GM23338 (cell line): ENCODE measurements around the gene EIF4E3. TPM values are rescaled to one million over a fixed set of nuclear protein-coding genes. Genes with fewer than 3 reads are reported as not detected.

Experiments
- ATAC-seq: fragments of 200-7000 bp; cut with Tn5 transposase; 3 replicates; pipeline ENCODE4 v1.9.1; 2020
- DNase-seq: peaks from one replicate; pipeline ENCODE4 v3.0.0-alpha.2; 2015; ENCODE audit warnings: low spot score
- H2AFZ ChIP-seq: fragments of 200-600 bp; sonication (generic); 2 replicates; pipeline ENCODE4 v1.8.0; 2016; ENCODE audit warnings: antibody characterized with exemption, mild to moderate bottlenecking, moderate library complexity
- H3F3A ChIP-seq: fragments of 200-600 bp; sonication (generic); replicated peaks from 2 replicates; pipeline ENCODE4 v1.8.0; 2017; ENCODE audit warnings: antibody characterized with exemption, mixed run types, low read depth
- H3K27ac ChIP-seq: fragments of 200-600 bp; sonication (generic); 2 replicates; pipeline ENCODE4 v1.6.1; 2016; ENCODE audit warnings: low read depth
- H3K27me3 ChIP-seq: fragments of 200-600 bp; sonication (generic); 2 replicates; pipeline ENCODE4 v1.8.0; 2016; ENCODE audit warnings: mild to moderate bottlenecking, mixed run types, moderate library complexity; ENCODE audit not compliant: insufficient read depth
- H3K36me3 ChIP-seq: fragments of 200-600 bp; sonication (generic); 2 replicates; pipeline ENCODE4 v1.8.0; 2016; ENCODE audit warnings: mild to moderate bottlenecking; ENCODE audit not compliant: insufficient read depth
- H3K4me1 ChIP-seq: fragments of 200-600 bp; sonication (generic); 2 replicates; pipeline ENCODE4 v1.8.0; 2016; ENCODE audit warnings: mild to moderate bottlenecking, moderate library complexity; ENCODE audit not compliant: insufficient read depth
- H3K4me2 ChIP-seq: fragments of 200-600 bp; sonication (generic); 2 replicates; pipeline ENCODE4 v1.7.1; 2017; ENCODE audit warnings: mixed run types
- H3K4me3 ChIP-seq: fragments of 200-600 bp; sonication (generic); 2 replicates; pipeline ENCODE4 v1.6.1; 2016; ENCODE audit warnings: mixed run types
- H3K79me2 ChIP-seq: fragments of 200-600 bp; sonication (generic); replicated peaks from 2 replicates; pipeline ENCODE4 v1.8.0; 2017; ENCODE audit warnings: mild to moderate bottlenecking; ENCODE audit not compliant: insufficient read depth
- H3K9me2 ChIP-seq: fragments of 200-600 bp; sonication (generic); 2 replicates; pipeline ENCODE4 v1.8.0; 2017; ENCODE audit not compliant: insufficient read depth
- H4K20me1 ChIP-seq: fragments of 200-600 bp; sonication (generic); replicated peaks from 2 replicates; pipeline ENCODE4 v1.8.0; 2017; ENCODE audit warnings: mild to moderate bottlenecking; ENCODE audit not compliant: insufficient read depth
- H3K27ac Mint-ChIP-seq: 2 replicates; pipeline ENCODE4 v1.8.0; 2020; ENCODE audit warnings: inconsistent platforms, mild to moderate bottlenecking, moderate library complexity, mixed read lengths
- H3K27me3 Mint-ChIP-seq: 3 replicates; pipeline ENCODE4 v1.8.0; 2022; ENCODE audit warnings: low read depth, mild to moderate bottlenecking, moderate library complexity, mixed read lengths, inconsistent platforms; ENCODE audit not compliant: insufficient read depth, poor library complexity
- H3K36me3 Mint-ChIP-seq: 3 replicates; pipeline ENCODE4 v1.8.0; 2021; ENCODE audit warnings: low read depth, mild to moderate bottlenecking, inconsistent platforms, moderate library complexity, mixed read lengths
- H3K4me1 Mint-ChIP-seq: 3 replicates; pipeline ENCODE4 v1.8.0; 2020; ENCODE audit warnings: mild to moderate bottlenecking, inconsistent platforms, mixed read lengths
- H3K4me3 Mint-ChIP-seq: 3 replicates; pipeline ENCODE4 v1.8.0; 2021; ENCODE audit warnings: moderate library complexity, mild to moderate bottlenecking, inconsistent platforms, mixed read lengths
- H3K9me3 Mint-ChIP-seq: 3 replicates; pipeline ENCODE4 v1.8.0; 2020; ENCODE audit warnings: moderate library complexity, mild to moderate bottlenecking, inconsistent platforms, mixed read lengths
- CTCF ChIP-seq, 2 experiments: fragments of 200-600 bp in 1 of 2; sonication (generic) in 1 of 2; conservative IDR thresholded peaks; 2 replicates each; pipeline versions ENCODE4 v1.5.1 to v1.6.1; 2016 to 2017; ENCODE audit warnings: antibody characterized with exemption in 2 of 2, low read depth in 2 of 2, mild to moderate bottlenecking in 2 of 2, moderate library complexity in 1 of 2
- ETS1 ChIP-seq: IDR thresholded peaks from 2 replicates; pipeline ENCODE4 v1.6.1; 2016; ENCODE audit warnings: antibody characterized with exemption
- EZH2 ChIP-seq: fragments of 200-600 bp; sonication (generic); IDR thresholded peaks from one replicate; pipeline ENCODE4 v1.8.0; 2017; ENCODE audit warnings: antibody characterized with exemption, mild to moderate bottlenecking, low read depth; ENCODE audit not compliant: unreplicated experiment
- NANOG ChIP-seq: IDR thresholded peaks from 2 replicates; pipeline ENCODE4 v1.6.1; 2016; ENCODE audit warnings: antibody characterized with exemption, borderline replicate concordance
- POLR2AphosphoS5 ChIP-seq: IDR thresholded peaks from 2 replicates; pipeline ENCODE4 v1.6.1; 2016; ENCODE audit warnings: antibody characterized with exemption, low read depth
- REST ChIP-seq: IDR thresholded peaks from one replicate; pipeline ENCODE4 v1.6.1; 2018; ENCODE audit warnings: antibody characterized with exemption; ENCODE audit not compliant: unreplicated experiment
- STAT1 ChIP-seq: IDR thresholded peaks from one replicate; pipeline ENCODE4 v1.6.1; 2016; ENCODE audit warnings: antibody characterized with exemption; ENCODE audit not compliant: unreplicated experiment
- ZNF114 ChIP-seq: fragments of 250-450 bp; sonication (Bioruptor Pico); IDR thresholded peaks from 2 replicates; pipeline ENCODE4 v1.5.0; 2020; ENCODE audit warnings: mild to moderate bottlenecking, moderate library complexity
- ZNF331 ChIP-seq: fragments of 250-450 bp; sonication (Bioruptor Pico); IDR thresholded peaks from 2 replicates; pipeline ENCODE4 v1.5.0; 2020; ENCODE audit warnings: low read depth, mild to moderate bottlenecking, moderate library complexity
- polyA plus RNA-seq: library from polyadenylated mRNA; unstranded; fragments of >200 nt; fragmentation: Nextera tagmentation; extraction: Ambion mirVana; gene quantifications from 2 replicates; pipeline ENCODE4 v1.2.1, GENCODE V29; 2016
- total RNA-seq: library from RNA; depleted of rRNA; stranded (reverse); fragments of >200 nt; shearing (Covaris generic); gene quantifications from 2 replicates; pipeline ENCODE4 v1.2.3, GENCODE V29; 2014

Gene EIF4E3
- total and polyA plus RNA-seq, 2 experiments from 2014 or later = 6.0 to 9.7 TPM

DNA sequence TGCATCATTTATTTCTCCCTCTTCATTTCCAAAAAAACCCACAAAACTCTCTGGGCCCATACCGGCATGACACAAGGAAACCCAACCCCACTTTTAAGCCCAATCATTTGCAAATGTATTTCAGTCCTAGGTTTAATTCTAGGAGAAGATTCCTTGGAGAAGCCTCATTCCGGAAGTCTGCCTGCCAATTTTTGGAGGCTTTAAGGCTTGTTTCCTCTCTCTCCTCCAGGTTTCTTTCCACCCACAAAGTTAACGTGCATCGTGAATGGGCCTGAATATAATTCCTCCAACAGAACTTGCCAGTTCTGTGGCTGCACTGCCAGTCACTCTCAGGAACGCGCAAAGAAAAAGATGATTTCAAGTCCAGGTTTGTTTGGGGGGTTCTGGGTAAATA is 71.8 kb downstream of the EIF4E3 start:
- H3F3A ChIP-seq = no peaks in the 10 kb centered on the region
- H3K27me3 Mint-ChIP-seq = peaks cover 8% of the 10 kb centered on the region
- H3K27ac ChIP-seq = no peak overlapping the region
- H4K20me1 ChIP-seq = no peaks in the 10 kb centered on the region
- H3K27me3 ChIP-seq = no peaks in the 10 kb centered on the region
- H3K4me3 Mint-ChIP-seq = 0 out of 3 replicates have a peak overlapping the region, but pooled peaks have one; percentile 10
- TF ChIP-seq NANOG (no peak), ZNF331 (CRISPR knock-in tag) (no peak), STAT1 (no peak), CTCF (conservative IDR thresholded peaks at IDR 0.05; ENCODE audit: low read depth in 2 of 2) (no peak), POLR2AphosphoS5 (no peak), REST (no peak), ETS1 (no peak), EZH2 (no peak), ZNF114 (CRISPR knock-in tag) (no peak)
- no peaks in the 10 kb centered on the region for H3K36me3 ChIP-seq
- DNase-seq (peak; percentile 32), ATAC-seq (peak; percentile 22; the same call in 2 of the 3 replicates)
- peak overlapping the region; percentile 56 for H3K4me2 ChIP-seq
- H3K4me3 ChIP-seq = no peak overlapping the region
- peaks cover 35% of the 10 kb centered on the region for H3K4me1 ChIP-seq
- H3K36me3 Mint-ChIP-seq = no peaks in the 10 kb centered on the region
- H3K27ac Mint-ChIP-seq = no peak overlapping the region
- H2AFZ ChIP-seq = no peak overlapping the region
- H3K4me1 Mint-ChIP-seq = peaks cover 39% of the 10 kb centered on the region
- H3K79me2 ChIP-seq = no peaks in the 10 kb centered on the region
- H3K9me3 Mint-ChIP-seq = no peaks in the 10 kb centered on the region
- peaks cover 4% of the 10 kb centered on the region; the same call in 1 of the 2 replicates for H3K9me2 ChIP-seq
